H9 (cell line): ENCODE data around the gene C3orf70. TPM values are rescaled to one million over a fixed set of nuclear protein-coding genes. Genes with fewer than 3 reads are reported as not detected.

Experiments
- DNase-seq: peaks from one replicate; pipeline ENCODE4 v3.0.0-alpha.2; 2017
- H2AFZ ChIP-seq: one replicate; pipeline ENCODE4 v1.6.1; 2013; ENCODE audit warnings: mild to moderate bottlenecking, low read length, control low read depth, moderate library complexity
- H2AK5ac ChIP-seq: 2 replicates; pipeline ENCODE4 v1.6.1; 2013; ENCODE audit warnings: low read length, control low read depth, mixed read lengths; ENCODE audit not compliant: insufficient read length
- H2BK120ac ChIP-seq: one replicate; pipeline ENCODE4 v1.6.1; 2013; ENCODE audit warnings: low read depth, mild to moderate bottlenecking, low read length, control low read depth, inconsistent platforms; ENCODE audit not compliant: poor library complexity, severe bottlenecking
- H2BK12ac ChIP-seq: 2 replicates; pipeline ENCODE4 v1.6.1; 2013; ENCODE audit warnings: low read length, control low read depth, mixed read lengths, low read depth; ENCODE audit not compliant: insufficient read length
- H2BK15ac ChIP-seq: 2 replicates; pipeline ENCODE4 v1.6.1; 2013; ENCODE audit warnings: low read depth, low read length, control low read depth
- H2BK20ac ChIP-seq: one replicate; pipeline ENCODE4 v1.6.1; 2013; ENCODE audit warnings: low read depth, mild to moderate bottlenecking, low read length, control low read depth, inconsistent platforms; ENCODE audit not compliant: poor library complexity, severe bottlenecking
- H2BK5ac ChIP-seq: 2 replicates; pipeline ENCODE4 v1.6.1; 2013; ENCODE audit warnings: low read length, control low read depth, mixed read lengths; ENCODE audit not compliant: insufficient read length
- H3K14ac ChIP-seq: 2 replicates; pipeline ENCODE4 v1.6.1; 2013; ENCODE audit warnings: low read length, control low read depth; ENCODE audit not compliant: insufficient read depth
- H3K18ac ChIP-seq: 2 replicates; pipeline ENCODE4 v1.6.1; 2013; ENCODE audit warnings: low read depth, mild to moderate bottlenecking, mixed read lengths, low read length, control low read depth; ENCODE audit not compliant: insufficient read length
- H3K23ac ChIP-seq: 2 replicates; pipeline ENCODE4 v1.6.1; 2013; ENCODE audit warnings: low read length, control low read depth, mixed read lengths, low read depth; ENCODE audit not compliant: insufficient read length
- H3K23me2 ChIP-seq: 2 replicates; pipeline ENCODE4 v1.6.1; 2013; ENCODE audit warnings: low read depth, mild to moderate bottlenecking, mixed read lengths, low read length, control low read depth; ENCODE audit not compliant: insufficient read length, poor library complexity, severe bottlenecking
- H3K27ac ChIP-seq: 2 replicates; pipeline ENCODE4 v1.5.1; 2013; ENCODE audit warnings: low read length, control low read depth, mixed read lengths, low read depth; ENCODE audit not compliant: insufficient read length
- H3K27me3 ChIP-seq: 2 replicates; pipeline ENCODE4 v1.6.1; 2013; ENCODE audit warnings: low read length, control low read depth, inconsistent platforms; ENCODE audit not compliant: insufficient read depth
- H3K4ac ChIP-seq: 2 replicates; pipeline ENCODE4 v1.6.1; 2013; ENCODE audit warnings: low read depth, mild to moderate bottlenecking, control low read depth, inconsistent platforms, low read length, moderate library complexity
- H3K4me1 ChIP-seq: 2 replicates; pipeline ENCODE4 v1.6.1; 2013; ENCODE audit warnings: low read length, control low read depth, inconsistent platforms; ENCODE audit not compliant: insufficient read depth
- H3K4me2 ChIP-seq: 2 replicates; pipeline ENCODE4 v1.6.1; 2013; ENCODE audit warnings: low read length, control low read depth, mixed read lengths; ENCODE audit not compliant: insufficient read length, insufficient read depth
- H3K56ac ChIP-seq: 2 replicates; pipeline ENCODE4 v1.6.1; 2013; ENCODE audit warnings: low read depth, mild to moderate bottlenecking, mixed read lengths, low read length, control low read depth; ENCODE audit not compliant: insufficient read length
- H3K79me1 ChIP-seq: 2 replicates; pipeline ENCODE4 v1.6.1; 2013; ENCODE audit warnings: low read depth, mild to moderate bottlenecking, moderate library complexity, low read length, control low read depth, inconsistent platforms; ENCODE audit not compliant: insufficient read depth, poor library complexity, severe bottlenecking
- H3K79me2 ChIP-seq: 2 replicates; pipeline ENCODE4 v1.6.1; 2013; ENCODE audit warnings: low read length, control low read depth, inconsistent platforms; ENCODE audit not compliant: insufficient read depth
- H3K9ac ChIP-seq: 2 replicates; pipeline ENCODE4 v1.6.1; 2013; ENCODE audit warnings: low read length, control low read depth, mixed read lengths; ENCODE audit not compliant: insufficient read length; ENCODE audit errors: extremely low read depth
- H3K9me3 ChIP-seq: one replicate; pipeline ENCODE4 v1.6.1; 2013; ENCODE audit warnings: low read depth, low read length, inconsistent platforms; ENCODE audit not compliant: control insufficient read depth
- H3T11ph ChIP-seq: one replicate; pipeline ENCODE4 v1.6.1; 2013; ENCODE audit warnings: mild to moderate bottlenecking, low read length, control low read depth, inconsistent platforms
- H4K20me1 ChIP-seq: one replicate; pipeline ENCODE4 v1.6.1; 2013; ENCODE audit not compliant: control insufficient read depth, insufficient read length, insufficient read depth
- H4K5ac ChIP-seq: 2 replicates; pipeline ENCODE4 v1.6.1; 2013; ENCODE audit warnings: low read depth, mild to moderate bottlenecking, mixed read lengths, low read length, control low read depth; ENCODE audit not compliant: insufficient read length
- H4K8ac ChIP-seq: replicated peaks from 2 replicates; pipeline ENCODE4 v1.6.1; 2013; ENCODE audit warnings: low read length, control low read depth, mixed read lengths, low read depth; ENCODE audit not compliant: insufficient read length
- H4K91ac ChIP-seq: 2 replicates; pipeline ENCODE4 v1.6.1; 2013; ENCODE audit warnings: low read depth, mild to moderate bottlenecking, moderate library complexity, mixed read lengths, low read length, control low read depth; ENCODE audit not compliant: insufficient read length
- H3K27ac Mint-ChIP-seq, 3 experiments: 2 replicates in 2 of 3; 3 replicates in 1 of 3; pipeline ENCODE4 v1.8.0; 2020 to 2021; ENCODE audit warnings: mixed read lengths in 3 of 3, mild to moderate bottlenecking in 1 of 3, moderate library complexity in 1 of 3
- H3K27me3 Mint-ChIP-seq: 2 replicates; pipeline ENCODE4 v1.8.0; 2021; ENCODE audit warnings: low read depth, mild to moderate bottlenecking, moderate library complexity, mixed read lengths
- H3K36me3 Mint-ChIP-seq, 3 experiments: 2 replicates in 2 of 3; 3 replicates in 1 of 3; pipeline ENCODE4 v1.8.0; 2020 to 2021; ENCODE audit warnings: low read depth in 3 of 3, mixed read lengths in 3 of 3; ENCODE audit not compliant: insufficient read depth in 1 of 3
- H3K4me1 Mint-ChIP-seq, 2 experiments: 2 replicates each; pipeline ENCODE4 v1.8.0; 2020; ENCODE audit warnings: mixed read lengths in 2 of 2
- H3K4me3 Mint-ChIP-seq, 2 experiments: 2 replicates in 1 of 2; 3 replicates in 1 of 2; pipeline ENCODE4 v1.8.0; 2020 to 2021; ENCODE audit warnings: mild to moderate bottlenecking in 2 of 2, mixed read lengths in 2 of 2, moderate library complexity in 1 of 2
- H3K9me3 Mint-ChIP-seq, 2 experiments: 2 replicates in 1 of 2; 3 replicates in 1 of 2; pipeline ENCODE4 v1.8.0; 2020; ENCODE audit warnings: mild to moderate bottlenecking in 2 of 2, mixed read lengths in 2 of 2, moderate library complexity in 1 of 2
- CTCF ChIP-seq: fragments of 200-600 bp; sonication (generic); conservative IDR thresholded peaks from 3 replicates; pipeline ENCODE4 v1.8.0; 2021; ENCODE audit warnings: antibody characterized with exemption, mild to moderate bottlenecking
- WGBS: extraction: QIAGEN DNeasy Blood & Tissue Kit; methylation state at CpG from one replicate; pipeline ENCODE4 v1.1.7; 2013; ENCODE audit warnings: missing lambda C conversion rate, low lambda C conversion rate, mixed read lengths; ENCODE audit not compliant: insufficient read length; ENCODE audit errors: extremely low coverage; 5-methylcytosine and 5-hydroxymethylcytosine counted together
- long read RNA-seq: library from polyadenylated mRNA; unstranded; transcript quantifications from one replicate; pipeline ENCODE4 v2.0.0, GENCODE V29; 2020
- total RNA-seq: library from RNA; stranded (reverse); gene quantifications from 2 replicates; pipeline ENCODE4 v1.2.1, GENCODE V29; 2021

C3orf70 gene
- 0.52 and 0.66 TPM in 2 replicates for total RNA-seq
- long read RNA-seq, full-length matches to known transcripts, result 2 of 3 reads
- long read RNA-seq, partial matches to known transcripts, result 0 of 3 reads
- long read RNA-seq, other reads (novel, unspliced or antisense), result 1 of 3 reads

- H3K27me3 ChIP-seq, result peaks cover 7% of the 10 kb centered on the region; the same call in 1 of the 2 replicates
- Mint-ChIP-seq H3K4me1 (peaks cover 8 to 11% of the 10 kb centered on the region in 2 experiments), H3K27ac (no peak within 1 kb of the TSS; a peak in 1 of 7 replicates), H3K36me3 (no peaks in the 10 kb centered on the region), H3K9me3 (no peaks in the 10 kb centered on the region), H3K27me3 (peaks cover 35% of the 10 kb centered on the region), H3K4me3 (peak within 1 kb of the TSS; percentile 71 to 87)
- H3K14ac ChIP-seq, result peak within 1 kb of the TSS; percentile 69
- H2BK15ac ChIP-seq, result no peak within 1 kb of the TSS
- WGBS, result no CpG with 5 or more reads among the region's 113 CpGs
- H3K56ac ChIP-seq, result no peak within 1 kb of the TSS
- H3K4me2 ChIP-seq, result peak within 1 kb of the TSS; percentile 80
- no peak within 1 kb of the TSS for H2BK20ac ChIP-seq
- no peak within 1 kb of the TSS for H4K8ac ChIP-seq
- H2BK5ac ChIP-seq, result no peak within 1 kb of the TSS
- H3K27ac ChIP-seq, result no peak within 1 kb of the TSS
- no peaks in the 10 kb centered on the region for H4K20me1 ChIP-seq
- H2AFZ ChIP-seq, result no peak within 1 kb of the TSS
- no peak within 1 kb of the TSS for H2BK120ac ChIP-seq
- DNase-seq, result peak; percentile 49
- no peaks in the 10 kb centered on the region for H3K79me2 ChIP-seq
- H3T11ph ChIP-seq, result no peak within 1 kb of the TSS
- H3K4ac ChIP-seq, result no peak within 1 kb of the TSS
- no peak within 1 kb of the TSS for H4K91ac ChIP-seq
- H2AK5ac ChIP-seq, result no peak within 1 kb of the TSS
- no peaks in the 10 kb centered on the region for H3K79me1 ChIP-seq
- peaks cover 4% of the 10 kb centered on the region; the same call in 1 of the 2 replicates for H3K4me1 ChIP-seq
- no peak for TF ChIP-seq CTCF
- no peaks in the 10 kb centered on the region for H3K9me3 ChIP-seq
- peak within 1 kb of the TSS; percentile 9 for H3K9ac ChIP-seq
- peak within 1 kb of the TSS; percentile 10 for H4K5ac ChIP-seq
- peaks cover 13% of the 10 kb centered on the region for H3K23me2 ChIP-seq
- peak within 1 kb of the TSS; percentile 52 for H3K18ac ChIP-seq
- H2BK12ac ChIP-seq, result no peak within 1 kb of the TSS
- no peak within 1 kb of the TSS for H3K23ac ChIP-seq
Measured at GRCh38 chr3:185152410-185153170, at the start of gene C3orf70. Gene C3orf70, minus strand, starts transcription at chr3:185153060. Its CDS starts 237 bp downstream, at chr3:185152823.
